Breast epithelium (tissue), 3 donors: Measurements from ENCODE around the gene NOL4L.

Experiments
- POLR2A ChIP-seq: fragments of 450-650 bp; IDR thresholded peaks from one replicate; pipeline ENCODE4 v1.6.1; 2016; ENCODE audit warnings: antibody characterized with exemption, mild to moderate bottlenecking, moderate library complexity
- POLR2AphosphoS5 ChIP-seq, 3 donors: sonication (generic); formaldehyde crosslinking; IDR thresholded peaks; one replicate each; pipeline ENCODE4 v1.6.1; 2017; ENCODE audit warnings: antibody characterized with exemption in 3 of 3
- TF ChIP-seq, protein P1 (sequence below), 3 donors: fragments of 450-650 bp; IDR thresholded peaks; one replicate each; pipeline ENCODE4 v1.5.1; 2016 to 2017; ENCODE audit warnings: antibody characterized with exemption in 3 of 3, mild to moderate bottlenecking in 3 of 3, moderate library complexity in 3 of 3

DNA sequence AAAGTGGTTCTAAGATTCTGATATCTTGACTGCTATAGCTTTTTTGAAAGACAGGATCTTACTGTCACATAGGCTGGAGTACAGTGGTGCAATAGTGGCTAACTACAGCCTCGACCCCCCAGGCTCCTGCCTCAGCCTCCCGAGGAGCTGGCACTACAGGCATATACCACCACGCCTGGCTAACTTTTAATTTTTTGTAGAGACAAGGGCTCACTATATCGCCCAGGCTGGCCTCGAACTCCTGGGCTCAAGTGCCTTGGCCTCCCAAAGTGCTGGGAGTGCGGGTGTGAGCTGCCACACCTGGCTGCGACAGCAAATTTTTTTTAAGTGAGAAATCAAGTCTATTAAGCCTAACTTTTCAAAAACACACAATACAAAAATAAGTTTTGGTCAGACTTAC lies 106.6 kb downstream of the NOL4L start:
- TF ChIP-seq POLR2A: no peak
- no peak for TF ChIP-seq POLR2AphosphoS5 (IDR thresholded peaks at IDR 0.05)
- TF ChIP-seq, protein P1, sequence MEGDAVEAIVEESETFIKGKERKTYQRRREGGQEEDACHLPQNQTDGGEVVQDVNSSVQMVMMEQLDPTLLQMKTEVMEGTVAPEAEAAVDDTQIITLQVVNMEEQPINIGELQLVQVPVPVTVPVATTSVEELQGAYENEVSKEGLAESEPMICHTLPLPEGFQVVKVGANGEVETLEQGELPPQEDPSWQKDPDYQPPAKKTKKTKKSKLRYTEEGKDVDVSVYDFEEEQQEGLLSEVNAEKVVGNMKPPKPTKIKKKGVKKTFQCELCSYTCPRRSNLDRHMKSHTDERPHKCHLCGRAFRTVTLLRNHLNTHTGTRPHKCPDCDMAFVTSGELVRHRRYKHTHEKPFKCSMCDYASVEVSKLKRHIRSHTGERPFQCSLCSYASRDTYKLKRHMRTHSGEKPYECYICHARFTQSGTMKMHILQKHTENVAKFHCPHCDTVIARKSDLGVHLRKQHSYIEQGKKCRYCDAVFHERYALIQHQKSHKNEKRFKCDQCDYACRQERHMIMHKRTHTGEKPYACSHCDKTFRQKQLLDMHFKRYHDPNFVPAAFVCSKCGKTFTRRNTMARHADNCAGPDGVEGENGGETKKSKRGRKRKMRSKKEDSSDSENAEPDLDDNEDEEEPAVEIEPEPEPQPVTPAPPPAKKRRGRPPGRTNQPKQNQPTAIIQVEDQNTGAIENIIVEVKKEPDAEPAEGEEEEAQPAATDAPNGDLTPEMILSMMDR (IDR thresholded peaks at IDR 0.05): no peak
